Gastroesophageal sphincter (tissue), 4 donors: ENCODE measurements around the gene ZCCHC24. TPM values are rescaled to one million over a fixed set of nuclear protein-coding genes. Genes with fewer than 3 reads are reported as not detected.
"Not testable (repeated sequence)": the region's sequence is repeated elsewhere in the genome, so short reads cannot be mapped to it uniquely, and the experiment has no call there.

Experiments used
- ATAC-seq: fragments of 150-250 bp; one replicate; pipeline ENCODE4 v1.9.1; 2016; ENCODE audit warnings: mild to moderate bottlenecking, moderate library complexity
- H3K27ac ChIP-seq, 4 donors: fragments of 200-600 bp; sonication (generic) in 3 of 4; 1 replicate in 3 of 4; 2 replicates in 1 of 4; pipeline ENCODE4 v1.5.1; 2016 to 2019
- H3K27me3 ChIP-seq: fragments of 200-600 bp; sonication (generic); one replicate; pipeline ENCODE4 v1.5.1; 2019
- H3K36me3 ChIP-seq, 2 donors: fragments of 200-600 bp; sonication (generic); one replicate each; pipeline ENCODE4 v1.5.1; 2019; ENCODE audit warnings: control low read depth in 1 of 2
- H3K4me1 ChIP-seq, 3 donors: fragments of 200-600 bp; sonication (generic); 1 replicate in 2 of 3; 2 replicates in 1 of 3; pipeline ENCODE4 v1.5.1; 2016 to 2019; ENCODE audit warnings: control low read depth in 2 of 3
- H3K4me3 ChIP-seq, 2 donors: fragments of 200-600 bp; sonication (generic); one replicate each; pipeline ENCODE4 v1.5.1; 2019; ENCODE audit warnings: mild to moderate bottlenecking in 1 of 2, moderate library complexity in 1 of 2
- H3K9me3 ChIP-seq, 3 donors: fragments of 200-600 bp; sonication (generic); one replicate each; pipeline ENCODE4 v1.5.1; 2017 to 2019; ENCODE audit warnings: control low read depth in 2 of 3
- EP300 ChIP-seq: sonication (generic); formaldehyde crosslinking; IDR thresholded peaks from one replicate; pipeline ENCODE4 v1.6.1; 2017; ENCODE audit warnings: antibody characterized with exemption, mild to moderate bottlenecking
- POLR2A ChIP-seq, 2 donors: fragments of 450-650 bp; IDR thresholded peaks; one replicate each; pipeline ENCODE4 v1.6.1; 2017; ENCODE audit warnings: antibody characterized with exemption in 2 of 2, mild to moderate bottlenecking in 2 of 2, moderate library complexity in 1 of 2
- POLR2AphosphoS5 ChIP-seq: sonication (generic); formaldehyde crosslinking; IDR thresholded peaks from one replicate; pipeline ENCODE4 v1.6.1; 2017; ENCODE audit warnings: antibody characterized with exemption
- WGBS, 2 donors: methylation state at CpG; one replicate each; pipeline ENCODE4 v1.1.5; 2018; ENCODE audit warnings: low coverage in 1 of 2; 5-methylcytosine and 5-hydroxymethylcytosine counted together
- total RNA-seq, 4 donors: library from RNA; depleted of rRNA; stranded (reverse); fragments of >200 nt; gene quantifications; one replicate each; pipeline ENCODE4 v1.1.0, GENCODE V29; 2016
- TF ChIP-seq, protein P1 (sequence below), 4 experiments: fragments of 200-600 bp in 2 of 4; fragments of 450-650 bp in 2 of 4; sonication (generic) in 1 of 4; IDR thresholded peaks; one replicate each; pipeline ENCODE4 v1.5.1; 2017 to 2019; ENCODE audit warnings: antibody characterized with exemption in 4 of 4, mild to moderate bottlenecking in 2 of 4, moderate library complexity in 2 of 4

Gene ZCCHC24
- total RNA-seq, 4 donors from 2014 or later, result 60.5 to 186 (median 84.1) TPM

DNA sequence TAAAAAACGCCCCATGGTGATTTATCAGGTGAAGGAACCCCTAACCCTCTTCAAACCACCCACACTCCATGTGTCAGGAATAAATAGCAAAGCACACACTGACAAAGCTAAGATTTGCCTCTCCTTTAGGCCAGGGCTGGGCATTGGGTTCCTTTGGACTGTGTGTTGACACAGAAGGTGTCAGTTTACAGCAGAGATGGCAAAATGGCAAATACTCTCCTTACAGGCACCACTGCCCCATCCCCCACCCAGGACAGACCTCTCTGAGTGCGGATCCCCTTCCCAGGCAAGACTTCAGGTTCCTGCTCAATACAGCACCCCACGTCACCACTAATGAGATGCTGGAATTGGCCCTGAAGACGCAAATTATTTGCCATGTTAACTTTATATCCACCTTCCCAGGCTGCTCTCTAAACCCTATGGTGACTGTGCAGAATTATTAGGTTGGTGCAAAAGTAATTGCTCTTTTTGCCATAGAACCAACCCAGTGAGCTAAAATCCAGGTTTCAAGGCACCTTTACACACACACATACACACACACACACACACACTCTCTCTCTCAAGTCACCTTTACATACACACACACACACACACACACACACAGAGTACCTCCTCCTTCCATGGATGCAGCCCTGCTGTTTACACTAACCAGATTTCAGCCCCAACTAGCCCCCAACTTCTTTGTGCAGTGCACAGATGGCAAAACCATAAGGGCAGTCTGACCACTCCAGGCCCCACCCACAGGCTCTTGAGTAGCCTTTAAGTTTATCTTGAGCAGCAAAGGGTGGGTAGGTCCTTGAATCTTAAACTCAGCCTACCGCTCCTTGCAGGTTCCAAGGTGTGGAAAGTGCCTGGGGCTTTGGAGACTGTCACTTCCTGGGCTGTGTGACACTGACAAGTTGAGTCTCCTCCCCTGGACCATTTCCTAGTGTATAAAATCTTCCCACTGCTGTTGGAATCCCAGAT is 4.0 kb upstream of the ZCCHC24 start:
- Histone ChIP-seq H3K36me3 (no peaks in the 10 kb centered on the region), H3K4me3 (no peak overlapping the region), H3K27ac (peak overlapping the region in 1 of 4 donors; percentile 8), H3K9me3 (no peaks in the 10 kb centered on the region), H3K27me3 (no peaks in the 10 kb centered on the region), H3K4me1 (peaks cover 0 to 36% (median 7%) of the 10 kb centered on the region in 3 donors)
- WGBS, 2 donors, result 89% methylated on average over 3 of the region's 5 CpGs; no CpG with 5 or more reads in 1 of the 2 donors
- TF ChIP-seq EP300 (no peak), POLR2AphosphoS5 (no peak), POLR2A (IDR thresholded peaks at IDR 0.05) (no peak)
- TF ChIP-seq, protein P1, sequence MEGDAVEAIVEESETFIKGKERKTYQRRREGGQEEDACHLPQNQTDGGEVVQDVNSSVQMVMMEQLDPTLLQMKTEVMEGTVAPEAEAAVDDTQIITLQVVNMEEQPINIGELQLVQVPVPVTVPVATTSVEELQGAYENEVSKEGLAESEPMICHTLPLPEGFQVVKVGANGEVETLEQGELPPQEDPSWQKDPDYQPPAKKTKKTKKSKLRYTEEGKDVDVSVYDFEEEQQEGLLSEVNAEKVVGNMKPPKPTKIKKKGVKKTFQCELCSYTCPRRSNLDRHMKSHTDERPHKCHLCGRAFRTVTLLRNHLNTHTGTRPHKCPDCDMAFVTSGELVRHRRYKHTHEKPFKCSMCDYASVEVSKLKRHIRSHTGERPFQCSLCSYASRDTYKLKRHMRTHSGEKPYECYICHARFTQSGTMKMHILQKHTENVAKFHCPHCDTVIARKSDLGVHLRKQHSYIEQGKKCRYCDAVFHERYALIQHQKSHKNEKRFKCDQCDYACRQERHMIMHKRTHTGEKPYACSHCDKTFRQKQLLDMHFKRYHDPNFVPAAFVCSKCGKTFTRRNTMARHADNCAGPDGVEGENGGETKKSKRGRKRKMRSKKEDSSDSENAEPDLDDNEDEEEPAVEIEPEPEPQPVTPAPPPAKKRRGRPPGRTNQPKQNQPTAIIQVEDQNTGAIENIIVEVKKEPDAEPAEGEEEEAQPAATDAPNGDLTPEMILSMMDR (IDR thresholded peaks at IDR 0.05), result no peak
- ATAC-seq, result no peak

DNA sequence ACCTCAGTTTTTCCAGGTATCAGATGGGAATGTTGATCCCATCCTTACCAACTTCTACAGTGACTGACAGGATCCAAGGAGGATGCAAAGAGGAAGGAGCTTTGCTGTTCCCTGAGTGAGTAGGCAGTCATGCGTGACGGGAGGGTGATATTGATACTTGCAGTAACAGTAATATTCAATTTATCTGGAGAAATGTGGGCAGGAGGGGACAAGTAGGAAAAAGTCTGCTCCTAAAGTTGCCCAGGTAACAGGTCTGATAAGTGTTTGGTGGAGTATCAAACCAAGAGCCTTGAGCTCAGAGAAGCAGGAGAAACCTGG is 3.3 kb upstream of the ZCCHC24 start:
- H3K9me3 ChIP-seq, result no peaks in the 10 kb centered on the region
- H3K4me3 ChIP-seq, result no peak overlapping the region
- WGBS, 2 donors, result 92 to 100% methylated on average over 2 of the region's 2 CpGs
- H3K36me3 ChIP-seq, result no peaks in the 10 kb centered on the region
- no peak for ATAC-seq
- peak overlapping the region in 1 of 4 donors; percentile 8 for H3K27ac ChIP-seq
- peaks cover 0 to 36% (median 7%) of the 10 kb centered on the region in 3 donors for H3K4me1 ChIP-seq
- TF ChIP-seq, protein P1 (IDR thresholded peaks at IDR 0.05), result no peak
- TF ChIP-seq POLR2AphosphoS5 (no peak), POLR2A (IDR thresholded peaks at IDR 0.05) (no peak), EP300 (no peak)
- no peaks in the 10 kb centered on the region for H3K27me3 ChIP-seq

DNA sequence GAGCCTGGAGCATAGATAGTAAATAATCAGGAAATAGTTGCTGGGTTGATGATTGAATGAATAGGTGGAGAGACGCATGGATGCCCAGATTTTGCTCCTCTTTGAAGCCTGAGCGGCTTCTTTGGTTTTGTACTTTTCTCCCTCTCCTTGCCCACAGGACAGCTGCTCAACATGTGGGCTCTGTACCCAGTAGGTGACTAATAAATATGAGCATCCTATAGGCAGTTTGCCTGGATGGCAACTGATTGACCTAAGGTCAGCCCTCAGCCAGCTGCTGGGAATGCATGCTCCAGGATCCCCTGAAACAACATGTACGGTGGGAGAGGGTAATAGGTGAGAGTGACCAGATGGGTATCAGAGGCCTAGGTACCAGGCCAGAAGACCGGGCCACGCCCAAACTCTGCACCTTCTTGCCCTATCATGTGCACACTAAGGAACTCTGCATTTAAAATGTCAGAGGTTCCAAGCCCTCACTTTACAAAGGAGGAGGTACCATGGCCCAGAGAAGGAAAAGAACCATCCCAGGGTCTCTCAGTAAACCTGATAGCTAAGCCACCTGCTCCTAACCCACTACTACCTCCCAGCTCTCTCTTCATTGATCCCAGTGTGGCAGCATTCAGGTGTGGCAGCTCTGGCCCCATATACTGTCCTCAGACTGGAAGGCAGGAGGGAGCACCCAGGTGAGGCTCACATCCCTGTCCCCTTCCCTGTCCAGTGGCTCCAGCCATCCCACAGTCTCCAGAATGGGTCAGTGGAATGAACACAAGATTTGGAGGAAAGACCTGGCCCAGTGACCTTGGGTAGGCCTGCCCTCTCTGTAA is 2.7 kb upstream of the ZCCHC24 start:
- Histone ChIP-seq H3K27me3 (no peaks in the 10 kb centered on the region), H3K4me3 (no peak overlapping the region), H3K27ac (peak overlapping the region in 2 of 4 donors; percentile 95 to 97), H3K9me3 (no peaks in the 10 kb centered on the region), H3K36me3 (no peaks in the 10 kb centered on the region), H3K4me1 (peaks cover 0 to 42% (median 12%) of the 10 kb centered on the region in 3 donors)
- no peak for ATAC-seq
- 96 to 100% methylated on average over 2 to 5 of the region's 5 CpGs for WGBS, 2 donors
- TF ChIP-seq EP300 (no peak), POLR2A (IDR thresholded peaks at IDR 0.05) (no peak), POLR2AphosphoS5 (no peak)
- TF ChIP-seq, protein P1 (IDR thresholded peaks at IDR 0.05), result no peak

DNA sequence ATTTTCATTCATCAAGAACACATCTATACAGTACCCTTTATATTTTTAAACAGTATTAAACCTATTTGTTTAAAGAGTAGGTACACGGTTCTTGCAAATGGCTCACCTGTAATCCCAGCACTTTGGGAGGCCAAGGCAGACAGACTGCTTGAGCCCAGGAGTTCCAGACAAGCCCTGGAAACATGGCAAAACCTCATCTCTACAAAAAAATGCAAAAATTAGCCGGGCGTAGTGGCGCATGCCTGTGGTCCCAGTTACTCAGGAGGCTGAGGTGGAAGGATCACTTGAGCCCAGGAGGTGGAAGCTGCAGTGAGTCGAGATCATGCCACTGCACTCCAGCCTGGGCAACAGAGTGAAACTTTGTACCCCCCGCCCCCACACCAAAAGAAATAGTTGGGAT is 1.8 kb upstream of the ZCCHC24 start:
- WGBS, 2 donors, result 92 to 100% methylated on average over 1 to 4 of the region's 6 CpGs
- H3K27me3 ChIP-seq, H3K4me3 ChIP-seq, H3K36me3 ChIP-seq, ATAC-seq, H3K9me3 ChIP-seq: not testable (repeated sequence)
- Histone ChIP-seq H3K27ac (peak overlapping the region in 3 of 4 donors; percentile 95 to 100 (median 97)), H3K4me1 (peaks cover 0 to 45% (median 21%) of the 10 kb centered on the region in 3 donors)

DNA sequence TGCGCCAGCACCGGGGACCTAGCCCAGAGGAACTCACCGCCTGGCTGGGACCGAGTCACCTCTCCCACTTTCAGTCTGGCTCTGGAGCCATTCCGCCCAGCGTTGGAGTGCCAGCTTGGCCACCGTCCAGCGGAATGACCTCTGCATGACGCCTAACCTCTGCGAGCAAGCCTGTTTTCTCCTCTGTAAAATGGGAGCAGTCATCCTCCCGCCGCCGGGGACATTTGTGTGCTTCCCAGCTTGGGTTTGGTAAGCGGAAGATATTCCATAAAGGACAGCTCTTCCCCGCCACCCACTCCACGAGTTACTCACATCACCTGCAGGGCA is 1.3 kb upstream of the ZCCHC24 start:
- Histone ChIP-seq H3K27me3 (no peaks in the 10 kb centered on the region), H3K4me3 (peak overlapping the region; percentile 18 to 77), H3K9me3 (no peaks in the 10 kb centered on the region), H3K4me1 (peaks cover 0 to 45% (median 24%) of the 10 kb centered on the region in 3 donors), H3K27ac (peak overlapping the region; percentile 44 to 100 (median 96)), H3K36me3 (no peaks in the 10 kb centered on the region)
- ATAC-seq, result no peak
- TF ChIP-seq POLR2A (IDR thresholded peaks at IDR 0.05), result no peak
- TF ChIP-seq, protein P1 (IDR thresholded peaks at IDR 0.05), result peak in 1 of 4 experiments; percentile 5
- TF ChIP-seq EP300, result no peak
- TF ChIP-seq POLR2AphosphoS5, result peak; percentile 67
- 36% methylated on average over 11 of the region's 16 CpGs; no CpG with 5 or more reads in 1 of the 2 donors for WGBS, 2 donors
